Keratinocyte (primary cell): Measurements from ENCODE around the gene SYMPK. TPM values are rescaled to one million over a fixed set of nuclear protein-coding genes. Genes with fewer than 3 reads are reported as not detected.

ENCODE experiments used
- DNase-seq: peaks from one replicate; pipeline ENCODE4 v3.0.0-alpha.2; 2011; ENCODE audit warnings: low read depth, missing footprints, low spot score
- FAIRE-seq: peaks from 2 replicates; lab custom pipeline; 2011; peaks lifted over from hg19 to GRCh38; lab: Jason Lieb, UNC
- H2AFZ ChIP-seq: 2 replicates; pipeline ENCODE4 v1.6.0; 2012; ENCODE audit warnings: low read length, control low read depth, inconsistent platforms; ENCODE audit not compliant: control insufficient read depth
- H3K27ac ChIP-seq: 2 replicates; pipeline ENCODE4 v1.5.1; 2011; ENCODE audit warnings: low read length; ENCODE audit not compliant: control insufficient read depth, insufficient read depth
- H3K27me3 ChIP-seq: 3 replicates; pipeline ENCODE4 v1.6.0; 2011; ENCODE audit warnings: low read length; ENCODE audit not compliant: control insufficient read depth, insufficient read depth; ENCODE audit errors: extremely low read depth
- H3K36me3 ChIP-seq, 2 experiments: 2 replicates in 1 of 2; 3 replicates in 1 of 2; pipeline ENCODE4 v1.5.1; 2011; ENCODE audit warnings: low read length in 2 of 2, mild to moderate bottlenecking in 1 of 2; ENCODE audit not compliant: control insufficient read depth in 2 of 2, insufficient read depth in 2 of 2; ENCODE audit errors: extremely low read depth in 1 of 2
- H3K4me1 ChIP-seq: 3 replicates; pipeline ENCODE4 v1.5.1; 2011; ENCODE audit warnings: low read length; ENCODE audit not compliant: control insufficient read depth, insufficient read depth; ENCODE audit errors: extremely low read depth
- H3K4me2 ChIP-seq: 3 replicates; pipeline ENCODE4 v1.6.0; 2011; ENCODE audit warnings: low read depth, low read length; ENCODE audit not compliant: control insufficient read depth, insufficient read depth; ENCODE audit errors: extremely low read depth
- H3K4me3 ChIP-seq, 3 experiments: fragments of 200-600 bp in 1 of 3; sonication (generic) in 1 of 3; 2 replicates in 2 of 3; 3 replicates in 1 of 3; pipeline ENCODE4 v1.5.1; 2011 to 2016; ENCODE audit warnings: low read length in 3 of 3, mild to moderate bottlenecking in 3 of 3, control low read depth in 2 of 3, inconsistent platforms in 1 of 3, low read depth in 1 of 3, mixed read lengths in 1 of 3, mixed run types in 1 of 3, moderate library complexity in 1 of 3; ENCODE audit not compliant: control insufficient read depth in 2 of 3, insufficient read depth in 2 of 3; ENCODE audit errors: extremely low read depth in 1 of 3
- H3K79me2 ChIP-seq: 2 replicates; pipeline ENCODE4 v1.6.0; 2012; ENCODE audit warnings: low read length; ENCODE audit not compliant: control insufficient read depth, insufficient read depth
- H3K9ac ChIP-seq: 3 replicates; pipeline ENCODE4 v1.6.0; 2011; ENCODE audit warnings: low read length; ENCODE audit not compliant: control insufficient read depth, insufficient read depth; ENCODE audit errors: extremely low read depth
- H3K9me1 ChIP-seq: 3 replicates; pipeline ENCODE4 v1.6.0; 2011; ENCODE audit warnings: low read length; ENCODE audit not compliant: control insufficient read depth, insufficient read depth; ENCODE audit errors: extremely low read depth
- H3K9me3 ChIP-seq: 2 replicates; pipeline ENCODE4 v1.5.1; 2012; ENCODE audit warnings: low read depth, low read length; ENCODE audit not compliant: control insufficient read depth
- H4K20me1 ChIP-seq: 3 replicates; pipeline ENCODE4 v1.6.0; 2011; ENCODE audit warnings: low read length; ENCODE audit not compliant: control insufficient read depth, insufficient read depth; ENCODE audit errors: extremely low read depth
- EZH2 ChIP-seq: IDR thresholded peaks from one replicate; pipeline ENCODE4 v1.6.1; 2012; ENCODE audit warnings: inconsistent platforms, mild to moderate bottlenecking, low read length, moderate library complexity
- dilution Hi-C: fragments of 300-500 bp; cut with MboI; formaldehyde crosslinking; loops from one replicate; pipeline ENCODE4 v1.7.0; 2020; ENCODE audit warnings: low sequenced_read_pairs; ENCODE audit not compliant: extremely low pct_ligation_motif_present
- polyA plus RNA-seq, 5 experiments: library from polyadenylated mRNA; depleted of rRNA in 3 of 5; stranded (reverse) in 3 of 5; stranded (forward) in 1 of 5; unstranded in 1 of 5; fragments of >200 nt; gene quantifications; 1 replicate in 1 of 5; 2 replicates in 3 of 5; 3 replicates in 1 of 5; pipeline versions ENCODE4 v1.2.1 to v1.2.3, GENCODE V29; 2011 to 2012; ENCODE audit warnings: missing spikeins in 2 of 5, low read depth in 1 of 5, low replicate concordance in 1 of 5
- TF ChIP-seq, protein P1 (sequence below), 3 experiments: IDR thresholded peaks in 1 of 3; conservative IDR thresholded peaks in 1 of 3; optimal IDR thresholded peaks in 1 of 3; 2 replicates in 2 of 3; 3 replicates in 1 of 3; pipeline versions ENCODE3 to v1.5.1; 2011; ENCODE audit warnings: low read length in 3 of 3, mild to moderate bottlenecking in 3 of 3, moderate library complexity in 2 of 3, control low read depth in 1 of 3, inconsistent platforms in 1 of 3; ENCODE audit not compliant: insufficient read depth in 2 of 3; ENCODE audit errors: extremely low read depth in 1 of 3

SYMPK gene
- polyA plus RNA-seq, 1 donor (not counting 4 experiments of a cell fraction or from before 2014, with no cell fraction given), result 56.0 TPM

DNA sequence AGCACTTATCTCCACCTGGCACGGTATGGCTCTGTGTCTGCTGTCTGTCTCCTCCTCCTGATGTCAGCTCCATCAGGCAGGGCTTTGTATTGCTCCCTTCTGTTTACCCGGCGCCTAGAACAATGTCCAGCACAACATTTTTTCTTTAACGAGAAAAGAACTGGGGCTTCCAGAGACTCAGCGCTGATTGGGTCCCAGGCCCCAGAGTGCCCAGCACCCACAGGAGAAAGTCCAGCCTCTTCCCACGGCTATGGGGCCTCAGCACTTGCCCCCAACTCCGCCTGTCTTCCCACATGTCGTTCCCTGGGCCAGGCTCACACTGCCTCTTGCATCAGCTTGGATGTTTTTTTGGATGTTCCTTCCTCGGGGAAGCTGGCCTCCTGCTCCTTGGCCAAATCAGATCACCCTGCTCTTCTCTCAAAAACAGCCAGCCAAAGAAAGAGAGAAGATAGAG is 32.6 kb upstream of the SYMPK start:
- Histone ChIP-seq H3K27ac (no peak overlapping the region), H3K27me3 (no peaks in the 10 kb centered on the region), H4K20me1 (no peaks in the 10 kb centered on the region), H3K4me2 (no peak overlapping the region), H3K79me2 (peaks cover 2% of the 10 kb centered on the region), H3K9me1 (no peaks in the 10 kb centered on the region), H2AFZ (no peak overlapping the region), H3K4me1 (no peaks in the 10 kb centered on the region), H3K4me3 (no peak overlapping the region), H3K9me3 (no peaks in the 10 kb centered on the region), H3K36me3 (peaks cover 7 to 10% of the 10 kb centered on the region in 2 experiments), H3K9ac (no peak overlapping the region)
- dilution Hi-C loops, result no loop called here
- DNase-seq (no peak), FAIRE-seq (no peak)
- TF ChIP-seq EZH2, result no peak
- TF ChIP-seq, protein P1, sequence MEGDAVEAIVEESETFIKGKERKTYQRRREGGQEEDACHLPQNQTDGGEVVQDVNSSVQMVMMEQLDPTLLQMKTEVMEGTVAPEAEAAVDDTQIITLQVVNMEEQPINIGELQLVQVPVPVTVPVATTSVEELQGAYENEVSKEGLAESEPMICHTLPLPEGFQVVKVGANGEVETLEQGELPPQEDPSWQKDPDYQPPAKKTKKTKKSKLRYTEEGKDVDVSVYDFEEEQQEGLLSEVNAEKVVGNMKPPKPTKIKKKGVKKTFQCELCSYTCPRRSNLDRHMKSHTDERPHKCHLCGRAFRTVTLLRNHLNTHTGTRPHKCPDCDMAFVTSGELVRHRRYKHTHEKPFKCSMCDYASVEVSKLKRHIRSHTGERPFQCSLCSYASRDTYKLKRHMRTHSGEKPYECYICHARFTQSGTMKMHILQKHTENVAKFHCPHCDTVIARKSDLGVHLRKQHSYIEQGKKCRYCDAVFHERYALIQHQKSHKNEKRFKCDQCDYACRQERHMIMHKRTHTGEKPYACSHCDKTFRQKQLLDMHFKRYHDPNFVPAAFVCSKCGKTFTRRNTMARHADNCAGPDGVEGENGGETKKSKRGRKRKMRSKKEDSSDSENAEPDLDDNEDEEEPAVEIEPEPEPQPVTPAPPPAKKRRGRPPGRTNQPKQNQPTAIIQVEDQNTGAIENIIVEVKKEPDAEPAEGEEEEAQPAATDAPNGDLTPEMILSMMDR (optimal IDR thresholded peaks at IDR 0.05 in 1 of 3, IDR thresholded peaks at IDR 0.05 in 1 of 3, conservative IDR thresholded peaks at IDR 0.05 in 1 of 3; ENCODE audit: extremely low read depth in 1 of 3, insufficient read depth in 2 of 3, low read length in 3 of 3), result no peak

GRCh38 chr19:45890877-45891276 is 27.9 kb upstream of the SYMPK start:
- Histone ChIP-seq H4K20me1 (no peaks in the 10 kb centered on the region), H2AFZ (no peak overlapping the region), H3K27me3 (no peaks in the 10 kb centered on the region), H3K9me3 (no peaks in the 10 kb centered on the region), H3K79me2 (no peaks in the 10 kb centered on the region), H3K4me1 (peaks cover 3% of the 10 kb centered on the region), H3K4me2 (no peak overlapping the region), H3K9ac (no peak overlapping the region), H3K27ac (no peak overlapping the region), H3K36me3 (peaks cover 0 to 7% of the 10 kb centered on the region in 2 experiments), H3K4me3 (no peak overlapping the region), H3K9me1 (no peaks in the 10 kb centered on the region)
- dilution Hi-C loops, result no loop called here
- TF ChIP-seq, protein P1 (optimal IDR thresholded peaks at IDR 0.05 in 1 of 3, IDR thresholded peaks at IDR 0.05 in 1 of 3, conservative IDR thresholded peaks at IDR 0.05 in 1 of 3; ENCODE audit: extremely low read depth in 1 of 3, insufficient read depth in 2 of 3, low read length in 3 of 3), result no peak
- DNase-seq, result no peak
- FAIRE-seq, result no peak
